Hematopoietic multipotent progenitor cell (in vitro differentiated cells): Measurements from ENCODE around the gene ADAM30. TPM values are rescaled to one million over a fixed set of nuclear protein-coding genes. Genes with fewer than 3 reads are reported as not detected.

Experiments
- DNase-seq, 3 donors: peaks; one replicate each; pipeline ENCODE4 v3.0.0-alpha.2; 2011 to 2015; ENCODE audit warnings: low read depth in 2 of 3, low spot score in 2 of 3
- total RNA-seq: library from RNA; depleted of rRNA; stranded (reverse); fragments of >200 nt; gene quantifications from one replicate; pipeline ENCODE4 v1.2.3, GENCODE V29; 2012

The ADAM30 gene
- total RNA-seq, 1 donor: not detected

- DNase-seq: no peak
Observed at GRCh38 chr1:119909890-119910596, 13.7 kb upstream of the ADAM30 start.

DNA sequence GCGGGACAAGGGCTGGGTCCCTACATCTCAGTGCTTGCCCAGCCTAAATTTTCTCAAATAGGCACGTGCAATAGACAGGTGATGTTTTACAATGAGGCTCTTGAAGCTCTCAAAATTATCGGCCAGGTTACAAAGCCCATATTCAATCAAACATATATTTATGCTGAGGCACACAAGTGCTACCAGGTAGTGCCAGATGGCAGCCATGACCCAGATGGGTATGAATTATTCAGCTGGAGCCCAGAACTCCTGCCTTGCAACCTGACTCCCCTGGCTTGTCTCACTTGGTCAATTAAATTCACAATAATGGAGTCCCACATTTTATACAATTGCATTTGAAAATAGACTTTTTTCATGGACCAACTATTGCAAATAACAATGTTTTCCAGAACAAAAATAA lies 12.3 kb upstream of the ADAM30 start:
- no peak for DNase-seq

- no peak for DNase-seq
Observed at GRCh38 chr1:119906927-119907652, 10.8 kb upstream of the ADAM30 start.

GRCh38 chr1:119903443-119903835 lies 7.1 kb upstream of the ADAM30 start:
- no peak for DNase-seq

GRCh38 chr1:119902775-119903442 lies 6.6 kb upstream of the ADAM30 start:
- DNase-seq: no peak

DNA sequence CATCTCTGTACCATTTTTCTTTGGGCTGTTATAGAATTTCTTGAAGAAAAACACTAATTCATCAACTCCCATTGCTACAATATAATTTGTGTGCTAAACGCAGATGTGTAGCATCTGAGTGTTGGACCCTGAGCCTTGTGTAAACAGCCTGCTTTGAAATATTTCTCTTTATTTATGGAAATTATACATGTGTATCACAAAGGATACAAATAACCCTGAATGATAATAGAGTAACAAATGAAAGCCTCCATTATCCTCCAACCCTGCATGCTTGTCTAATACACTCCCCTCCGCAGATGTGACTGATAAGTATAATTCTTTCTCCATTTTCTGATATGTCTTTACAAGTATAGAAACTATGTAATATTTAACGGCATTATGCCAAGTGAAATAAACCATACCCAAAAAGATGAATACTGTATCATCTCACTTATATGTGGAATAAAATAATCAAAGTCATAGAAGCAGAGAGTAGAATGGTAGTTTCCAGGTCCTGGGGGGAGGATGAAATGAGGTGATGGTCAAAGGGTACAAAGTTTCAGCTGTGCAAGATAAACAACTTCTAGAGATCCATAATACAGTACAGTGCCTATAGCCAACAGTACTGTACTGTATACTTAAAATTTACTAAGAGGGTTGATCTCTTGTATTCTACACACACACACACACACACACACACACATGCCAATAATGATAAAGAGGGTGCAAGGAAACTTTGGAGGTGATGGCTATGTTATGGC lies 2.8 kb upstream of the ADAM30 start:
- DNase-seq: no peak

- no peak for DNase-seq
Observed at GRCh38 chr1:119898530-119898929, 2.2 kb upstream of the ADAM30 start.

GRCh38 chr1:119895102-119895501 lies 1.2 kb downstream of the ADAM30 start:
- no peak for DNase-seq

DNA sequence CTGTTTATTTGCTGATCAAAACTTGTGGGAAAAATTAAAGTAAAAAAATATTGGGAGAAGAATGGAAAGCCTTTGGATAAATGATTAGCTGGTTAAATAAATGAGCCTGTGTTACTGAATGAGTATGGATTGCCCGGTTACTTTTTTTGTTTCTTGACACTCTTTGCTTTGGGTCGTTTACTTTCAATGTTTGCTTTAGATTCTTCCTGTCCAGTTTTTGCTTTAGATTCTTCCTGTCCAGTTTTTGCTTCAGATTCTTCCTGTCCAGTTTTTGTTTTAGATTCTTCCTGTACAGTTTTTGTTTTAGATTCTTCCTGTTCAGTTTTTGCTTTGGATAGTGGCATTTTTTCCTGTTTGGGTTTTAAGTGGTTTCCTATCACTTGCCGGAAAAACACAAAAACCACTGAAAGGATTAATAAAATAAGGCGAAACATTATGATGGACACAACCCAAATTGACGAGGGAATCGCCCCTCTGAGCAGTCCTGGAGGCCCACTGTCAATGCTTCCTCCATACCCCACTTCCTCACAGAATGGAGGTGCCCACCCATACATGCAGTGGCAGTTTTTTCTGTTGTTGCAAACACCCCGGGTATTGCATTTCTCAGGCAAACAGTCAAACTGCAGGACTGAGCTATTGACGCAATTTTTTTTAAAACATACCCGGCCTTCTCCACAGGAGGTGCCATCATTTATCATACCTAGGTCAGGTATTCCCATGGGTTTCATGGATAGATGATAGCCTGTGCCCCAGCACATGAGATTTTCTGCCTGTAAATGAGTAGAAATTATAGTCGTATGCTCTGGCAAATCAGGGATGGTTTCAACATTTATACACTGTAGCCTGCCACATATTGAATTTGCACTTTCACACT lies 2.3 kb downstream of the ADAM30 start:
- no peak for DNase-seq

- DNase-seq: no peak
Observed at GRCh38 chr1:119893238-119893791, 3.0 kb downstream of the ADAM30 start.

DNA sequence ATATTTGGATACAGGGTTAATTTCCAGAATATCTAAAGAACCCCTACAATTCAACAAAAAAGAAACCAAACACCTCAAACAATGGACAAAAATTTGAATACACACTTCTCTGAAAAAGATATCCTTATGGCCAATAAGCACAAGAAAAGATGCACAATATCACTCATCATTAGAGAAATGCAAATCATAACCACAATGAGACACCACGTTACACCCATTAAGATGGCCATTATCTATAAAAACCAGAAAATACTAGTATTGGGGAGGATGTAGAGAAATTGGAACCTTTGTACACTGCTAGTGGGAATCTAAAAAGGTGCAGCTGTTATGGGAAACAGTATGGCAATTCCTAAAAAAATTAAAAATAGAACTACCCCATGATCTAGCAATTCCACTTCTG lies 4.9 kb downstream of the ADAM30 start:
- DNase-seq: no peak

DNA sequence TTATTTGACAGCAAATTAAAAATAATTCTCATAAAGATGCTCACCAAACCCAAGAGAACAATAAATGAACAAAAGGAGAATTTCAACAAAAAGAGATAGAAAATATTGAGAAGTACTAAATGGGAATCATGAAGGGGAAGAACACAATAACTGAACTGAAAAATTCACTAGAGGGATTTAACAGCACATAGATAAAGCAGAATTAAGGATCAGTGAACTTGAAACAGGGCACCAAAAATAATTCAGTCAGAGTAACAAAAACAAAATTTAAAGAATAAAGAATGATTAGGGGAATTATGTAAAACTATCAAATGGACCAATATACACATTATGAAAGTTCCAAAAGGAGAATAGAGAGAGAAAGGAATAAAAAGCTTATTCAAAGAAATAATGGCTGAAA lies 7.8 kb downstream of the ADAM30 start:
- DNase-seq: no peak

DNA sequence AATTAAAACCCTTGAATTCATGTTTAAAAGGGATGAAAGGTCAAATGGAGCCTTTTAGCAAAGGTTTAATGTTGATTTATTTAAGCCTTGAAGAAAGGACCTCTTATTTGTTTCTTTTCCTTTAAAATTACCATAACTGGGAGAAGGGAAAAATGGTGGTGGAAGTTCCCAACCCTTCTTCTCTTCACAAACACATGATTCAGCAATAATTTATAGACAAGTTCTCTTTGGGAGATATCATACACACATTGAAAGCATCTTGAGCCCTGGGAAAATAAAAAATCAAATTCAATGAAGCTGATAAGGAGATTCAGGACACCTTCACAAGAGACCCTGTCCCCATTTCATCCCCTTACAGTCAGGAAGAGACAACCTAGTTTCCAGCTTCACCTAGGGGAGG lies 8.9 kb downstream of the ADAM30 start:
- no peak for DNase-seq

GRCh38 chr1:119885903-119886783 lies 10.2 kb downstream of the ADAM30 start:
- peak in 2 of 3 donors; percentile 29 to 53 for DNase-seq

DNA sequence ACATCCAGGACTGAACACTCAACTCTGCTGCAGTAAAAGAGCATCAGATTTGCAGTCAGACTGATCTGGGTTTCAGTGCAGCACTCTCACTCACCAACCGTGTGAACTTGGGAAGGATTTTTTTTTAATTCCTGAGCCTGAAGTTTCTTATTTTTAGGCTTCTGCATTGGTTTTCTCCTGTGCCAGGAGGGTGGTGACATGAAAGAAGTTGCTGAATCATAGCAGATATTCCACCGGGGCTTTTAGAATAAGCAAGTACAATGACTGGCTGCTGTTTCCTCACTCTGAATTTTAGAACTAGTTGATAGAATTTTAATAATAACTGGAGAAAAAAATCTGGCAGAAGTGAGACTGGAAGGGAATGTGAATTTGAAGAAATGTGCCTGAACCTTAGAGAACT lies 11.6 kb downstream of the ADAM30 start:
- peak in 1 of 3 donors; percentile 50 for DNase-seq

GRCh38 chr1:119883826-119884225 lies 12.5 kb downstream of the ADAM30 start:
- DNase-seq: no peak

DNA sequence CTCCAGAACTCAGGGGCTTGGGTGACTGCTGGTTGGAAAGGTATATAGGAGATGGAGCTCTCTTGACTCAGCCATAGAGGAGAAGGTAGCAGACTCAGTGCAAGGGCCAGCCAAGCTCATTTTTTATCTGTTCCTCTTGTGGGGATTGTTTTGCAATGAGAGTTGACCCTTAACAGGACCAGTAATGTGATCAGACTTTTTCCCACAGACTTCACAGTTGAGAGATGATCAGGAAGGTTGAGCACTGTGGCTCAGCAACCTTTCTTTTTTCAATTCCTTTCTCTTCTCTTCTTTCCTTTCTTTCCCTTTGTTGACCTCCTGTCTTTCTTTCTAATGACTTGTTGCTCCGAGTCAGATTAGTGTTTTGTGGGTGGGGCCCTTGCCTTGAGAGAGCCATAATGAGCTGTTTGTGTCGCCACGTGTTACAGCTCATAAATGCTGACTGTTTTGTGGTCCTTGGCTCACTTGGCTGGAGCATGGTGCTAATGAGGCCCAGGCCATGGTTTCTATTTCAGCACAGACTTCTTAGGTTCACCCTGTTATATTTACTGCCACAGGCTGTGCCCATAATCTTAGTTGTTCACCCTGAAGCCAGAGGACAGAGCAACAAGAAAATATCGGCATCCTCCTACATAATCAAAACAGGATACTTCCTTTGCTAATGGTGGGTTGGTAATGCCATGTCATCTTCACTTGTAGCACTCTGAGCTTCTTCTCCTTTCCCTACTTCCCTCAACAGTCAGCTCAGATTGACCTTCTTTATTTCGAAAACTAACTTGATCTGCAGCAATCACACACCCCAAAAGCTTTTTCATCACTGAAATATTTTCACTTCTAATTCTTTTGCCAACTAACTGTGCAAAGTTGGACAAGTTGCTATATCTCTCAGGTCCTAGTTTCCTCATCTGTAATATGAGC lies 13.9 kb downstream of the ADAM30 start:
- no peak for DNase-seq
